ENCODE measurements around the gene CGB8. TPM values are rescaled to one million over a fixed set of nuclear protein-coding genes. Genes with fewer than 3 reads are reported as not detected.

Gene CGB8
- total RNA-seq, 1 experiment from 2014 or later: not detected

GRCh38 chr19:49011194-49011593, 37.7 kb downstream of the CGB8 start:
- POLR2A ChIA-PET: no interaction called here
- CTCF ChIA-PET: interaction anchor here (0.6 kb wide), 1 partner anchor 13 kb away, joined by 3 read pairs; no protein-coding TSS in a partner anchor
- intact Hi-C loops (cut with micrococcal nuclease; ENCODE audit: unreplicated experiment) (no loop called here), in situ Hi-C loops (cut with HindIII; ENCODE audit: low pct_unique_long_range_greater_than_20kb, low sequenced_read_pairs) (no loop called here)
- DNase-seq (ENCODE audit: low read depth, low spot score) (no peak), ATAC-seq (no peak)
- TF ChIP-seq REST (IDR thresholded peaks at IDR 0.05; ENCODE audit: insufficient read depth in 1 of 2, low read depth in 2 of 2, low read length in 1 of 2): no peak
- TF ChIP-seq POLR2AphosphoS5 (IDR thresholded peaks at IDR 0.05; ENCODE audit: low read depth, low read length): no peak
- no peak for TF ChIP-seq CTCF (IDR thresholded peaks at IDR 0.05)
- no peak for TF ChIP-seq TCF7L2 (IDR thresholded peaks at IDR 0.05; ENCODE audit: low read depth, low read length)
- no peaks in the 10 kb centered on the region for H3K27me3 ChIP-seq (ENCODE audit: control insufficient read depth, insufficient read depth, low read length)
- H3K4me1 ChIP-seq (ENCODE audit: control insufficient read depth, insufficient read depth, low read length): no peaks in the 10 kb centered on the region
- no peaks in the 10 kb centered on the region for H3K9me3 ChIP-seq (ENCODE audit: control insufficient read depth, insufficient read depth, low read depth, low read length)
- no peaks in the 10 kb centered on the region; the same call in 1 of the 2 replicates for H3K36me3 ChIP-seq (ENCODE audit: control insufficient read depth, insufficient read depth, low read length)
- BruUV-seq (replicated peaks): no TSS peak
- H3K27ac ChIP-seq (ENCODE audit: low read length): no peak overlapping the region
- no peak overlapping the region for H3K4me3 ChIP-seq (ENCODE audit: low read depth in 2 of 2, low read length in 2 of 2)

- no peaks in the 10 kb centered on the region for H3K4me1 ChIP-seq (ENCODE audit: control insufficient read depth, insufficient read depth, low read length)
- in situ Hi-C loops (cut with HindIII; ENCODE audit: low pct_unique_long_range_greater_than_20kb, low sequenced_read_pairs) (no loop called here), intact Hi-C loops (cut with micrococcal nuclease; ENCODE audit: unreplicated experiment) (no loop called here)
- no peak overlapping the region for H3K4me3 ChIP-seq (ENCODE audit: low read depth in 2 of 2, low read length in 2 of 2)
- DNase-seq (ENCODE audit: low read depth, low spot score): no peak
- ChIA-PET POLR2A (interaction anchor here (1.1 kb wide), 1 partner anchor 17 kb away, joined by 6 read pairs; the partner anchor contains the start of gene RUVBL2), CTCF (interaction anchor here (0.6 kb wide), 1 partner anchor 11 kb away, joined by 8 read pairs; no protein-coding TSS in a partner anchor)
- no peaks in the 10 kb centered on the region; the same call in 1 of the 2 replicates for H3K36me3 ChIP-seq (ENCODE audit: control insufficient read depth, insufficient read depth, low read length)
- TF ChIP-seq CTCF (IDR thresholded peaks at IDR 0.05) (no peak), TCF7L2 (IDR thresholded peaks at IDR 0.05; ENCODE audit: low read depth, low read length) (no peak), REST (IDR thresholded peaks at IDR 0.05; ENCODE audit: insufficient read depth in 1 of 2, low read depth in 2 of 2, low read length in 1 of 2) (no peak), POLR2AphosphoS5 (IDR thresholded peaks at IDR 0.05; ENCODE audit: low read depth, low read length) (no peak), SIN3A (IDR thresholded peaks at IDR 0.05; ENCODE audit: borderline replicate concordance, insufficient read depth, low read depth, low read length) (no peak)
- no peaks in the 10 kb centered on the region for H3K9me3 ChIP-seq (ENCODE audit: control insufficient read depth, insufficient read depth, low read depth, low read length)
- no peak for ATAC-seq
- H3K27ac ChIP-seq (ENCODE audit: low read length): no peak overlapping the region
- no TSS peak for BruUV-seq (replicated peaks)
- H3K27me3 ChIP-seq (ENCODE audit: control insufficient read depth, insufficient read depth, low read length): no peaks in the 10 kb centered on the region
Measured at GRCh38 chr19:49010453-49010852, 38.5 kb downstream of the CGB8 start.
